Endothelial cell of umbilical vein (primary cell): ENCODE data around the gene DPY30. TPM values are rescaled to one million over a fixed set of nuclear protein-coding genes. Genes with fewer than 3 reads are reported as not detected.

Source experiments
- BruUV-seq: library from RNA; stranded (reverse); fragments of 400-500 nt; replicated peaks from 2 replicates; lab custom pipeline; 2021; lab: Mats Ljungman, UMichigan
- CTCF ChIA-PET: fragments of 300-600, 350-600 bp; sonication (Branson Sonifier 250); formaldehyde crosslinking; loops from one replicate; lab custom pipeline; 2021; ENCODE audit warnings: antibody characterized with exemption, inconsistent platforms; lab: Charles Lee
- POLR2A ChIA-PET: fragments of 300-600, 350-600 bp; sonication (Branson Sonifier 250); formaldehyde crosslinking; loops from one replicate; lab custom pipeline; 2021; ENCODE audit warnings: antibody characterized with exemption, inconsistent platforms; lab: Charles Lee
- DNase-seq: peaks from one replicate; pipeline ENCODE4 v3.0.0-alpha.2; 2011; ENCODE audit warnings: low read depth, low spot score
- FAIRE-seq: peaks from 2 replicates; lab custom pipeline; 2011; peaks lifted over from hg19 to GRCh38; lab: Jason Lieb, UNC
- H2AFZ ChIP-seq: 2 replicates; pipeline ENCODE4 v1.6.0; 2012; ENCODE audit warnings: low read depth, low read length, control low read depth, inconsistent platforms
- H3K27ac ChIP-seq: 2 replicates; pipeline ENCODE4 v1.5.1; 2011; ENCODE audit warnings: low read depth, mild to moderate bottlenecking, control low read depth, low read length, moderate library complexity; ENCODE audit not compliant: insufficient read depth
- H3K27me3 ChIP-seq, 2 experiments: 2 replicates each; pipeline versions ENCODE4 v1.6.0 to v1.6.1; 2011; ENCODE audit warnings: low read length in 2 of 2, mixed read lengths in 1 of 2; ENCODE audit not compliant: control insufficient read depth in 2 of 2, insufficient read depth in 2 of 2
- H3K36me3 ChIP-seq, 2 experiments: 2 replicates in 1 of 2; 3 replicates in 1 of 2; pipeline ENCODE4 v1.5.1; 2011; ENCODE audit warnings: low read length in 2 of 2, mild to moderate bottlenecking in 1 of 2, moderate library complexity in 1 of 2; ENCODE audit not compliant: control insufficient read depth in 2 of 2, insufficient read depth in 2 of 2; ENCODE audit errors: extremely low read depth in 1 of 2
- H3K4me1 ChIP-seq: 3 replicates; pipeline ENCODE4 v1.5.1; 2011; ENCODE audit warnings: mild to moderate bottlenecking, low read length; ENCODE audit not compliant: control insufficient read depth, insufficient read depth; ENCODE audit errors: extremely low read depth
- H3K4me2 ChIP-seq: 2 replicates; pipeline ENCODE4 v1.6.1; 2011; ENCODE audit warnings: low read length, control low read depth, mixed read lengths; ENCODE audit not compliant: insufficient read depth
- H3K4me3 ChIP-seq, 3 experiments: fragments of 200-600 bp in 1 of 3; sonication (generic), shearing (Covaris generic) in 1 of 3; replicated peaks in 1 of 3; 2 replicates each; pipeline ENCODE4 v1.5.1; 2011 to 2016; ENCODE audit warnings: control low read depth in 3 of 3, low read length in 3 of 3, mild to moderate bottlenecking in 2 of 3, inconsistent platforms in 1 of 3, low read depth in 1 of 3, moderate library complexity in 1 of 3; ENCODE audit not compliant: insufficient read depth in 1 of 3
- H3K79me2 ChIP-seq: 2 replicates; pipeline ENCODE4 v1.6.0; 2012; ENCODE audit warnings: low read length, inconsistent platforms; ENCODE audit not compliant: control insufficient read depth, insufficient read depth
- H3K9ac ChIP-seq: replicated peaks from 2 replicates; pipeline ENCODE3; 2011; ENCODE audit warnings: low read length, control low read depth; ENCODE audit not compliant: insufficient read depth; ENCODE audit errors: extremely low read depth
- H3K9me1 ChIP-seq: replicated peaks from 3 replicates; pipeline ENCODE4 v1.6.0; 2011; ENCODE audit warnings: mild to moderate bottlenecking, low read length; ENCODE audit not compliant: control insufficient read depth, insufficient read depth; ENCODE audit errors: extremely low read depth
- H3K9me3 ChIP-seq: replicated peaks from 2 replicates; pipeline ENCODE4 v1.5.1; 2012; ENCODE audit warnings: low read length, inconsistent platforms; ENCODE audit not compliant: control insufficient read depth, insufficient read depth
- H4K20me1 ChIP-seq: replicated peaks from 2 replicates; pipeline ENCODE3; 2011; ENCODE audit warnings: mild to moderate bottlenecking, low read length; ENCODE audit not compliant: control insufficient read depth, insufficient read depth; ENCODE audit errors: extremely low read depth
- CTCF ChIP-seq, 2 donors: IDR thresholded peaks; 1 replicate in 1 of 2; 2 replicates in 1 of 2; pipeline ENCODE4 v1.5.1; 2011; ENCODE audit warnings: low read length in 2 of 2, mild to moderate bottlenecking in 2 of 2, moderate library complexity in 2 of 2, control low read depth in 1 of 2, inconsistent platforms in 1 of 2, low read depth in 1 of 2; ENCODE audit not compliant: insufficient read depth in 1 of 2; ENCODE audit errors: extremely low read depth in 1 of 2
- EZH2 ChIP-seq: IDR thresholded peaks from 2 replicates; pipeline ENCODE4 v1.6.1; 2012; ENCODE audit warnings: borderline replicate concordance, low read depth, mild to moderate bottlenecking, moderate library complexity, low read length, inconsistent platforms; ENCODE audit not compliant: severe bottlenecking
- FOS ChIP-seq: IDR thresholded peaks from 2 replicates; pipeline ENCODE4 v1.6.1; 2011; ENCODE audit warnings: mild to moderate bottlenecking, low read length, moderate library complexity, borderline replicate concordance; ENCODE audit not compliant: insufficient read depth
- GATA2 ChIP-seq: IDR thresholded peaks from 2 replicates; pipeline ENCODE4 v1.7.0; 2011; ENCODE audit warnings: low read depth, mild to moderate bottlenecking, moderate library complexity, mixed read lengths, low read length; ENCODE audit not compliant: insufficient read length, insufficient read depth
- JUN ChIP-seq: IDR thresholded peaks from 2 replicates; pipeline ENCODE4 v1.6.1; 2011; ENCODE audit warnings: borderline replicate concordance, low read depth; ENCODE audit not compliant: insufficient read length, insufficient read depth
- MYC ChIP-seq: IDR thresholded peaks from one replicate; pipeline ENCODE4 v1.6.1; 2011; ENCODE audit warnings: mild to moderate bottlenecking, low read depth, low read length
- POLR2A ChIP-seq: IDR thresholded peaks from 2 replicates; pipeline ENCODE4 v1.6.1; 2012; ENCODE audit warnings: low read depth, mild to moderate bottlenecking, control low read depth, low read length
- POLR2AphosphoS5 ChIP-seq: IDR thresholded peaks from 2 replicates; pipeline ENCODE4 v1.6.1; 2012; ENCODE audit warnings: low read depth, mild to moderate bottlenecking, control low read depth, low read length, moderate library complexity; ENCODE audit not compliant: insufficient read depth
- dilution Hi-C: fragments of 300-500 bp; cut with MboI; formaldehyde crosslinking; loops from one replicate; pipeline ENCODE4 v1.15.0; 2019; ENCODE audit warnings: low sequenced_read_pairs; ENCODE audit not compliant: extremely low pct_ligation_motif_present
- intact Hi-C: fragments of 100-400 bp; cut with micrococcal nuclease; formaldehyde crosslinking; loops from one replicate; pipeline ENCODE4 v1.10.0; 2022
- polyA plus RNA-seq, 4 experiments: library from polyadenylated mRNA; depleted of rRNA in 3 of 4; stranded (reverse) in 3 of 4; unstranded in 1 of 4; fragments of >200 nt; gene quantifications; 2 replicates each; pipeline versions ENCODE4 v1.2.1 to v1.2.3, GENCODE V29; 2011 to 2012; ENCODE audit warnings: missing spikeins in 1 of 4
- total RNA-seq: library from RNA; stranded (reverse); gene quantifications from 2 replicates; pipeline ENCODE4 v1.2.3, GENCODE V29; 2021
- TF ChIP-seq, protein P1 (sequence below): IDR thresholded peaks from 2 replicates; pipeline ENCODE4 v1.6.1; 2011; ENCODE audit not compliant: insufficient read depth, insufficient read length

Gene DPY30
- total and polyA plus RNA-seq, 2 donors (not counting 3 experiments of a cell fraction or from before 2014, with no cell fraction given) = 78.4 to 83.4 TPM

GRCh38 chr2:31979018-31979417 lies 60.6 kb downstream of the DPY30 start:
- H4K20me1 ChIP-seq = peaks cover 10% of the 10 kb centered on the region

DNA sequence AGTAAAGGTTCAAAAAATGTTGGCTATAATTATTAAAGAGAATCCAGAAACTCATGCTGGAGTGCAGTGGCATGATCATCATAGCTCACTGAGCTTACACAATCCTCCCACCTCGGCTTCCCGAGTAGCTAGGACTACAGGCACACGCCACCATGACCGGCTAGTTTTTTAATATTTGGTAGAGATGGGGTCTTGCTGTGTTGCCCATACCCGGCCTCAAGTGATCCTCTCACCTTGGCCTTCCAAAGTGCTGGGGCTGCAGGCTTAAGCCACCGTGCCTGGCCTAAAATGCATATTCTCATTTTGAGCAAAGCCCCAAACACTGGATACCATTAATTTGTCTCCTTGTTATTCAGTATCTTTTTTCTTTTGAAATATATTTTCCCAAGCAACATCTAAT lies 61.2 kb downstream of the DPY30 start:
- no peak overlapping the region for H3K4me3 ChIP-seq
- H3K4me1 ChIP-seq = peaks cover 11% of the 10 kb centered on the region
- no peaks in the 10 kb centered on the region for H3K9me3 ChIP-seq
- no peak overlapping the region for H3K4me2 ChIP-seq
- H2AFZ ChIP-seq = no peak overlapping the region
- peaks cover 10% of the 10 kb centered on the region for H4K20me1 ChIP-seq
- BruUV-seq = no TSS peak
- ChIA-PET POLR2A (no interaction called here), CTCF (no interaction called here)
- no peak overlapping the region for H3K27ac ChIP-seq
- no peaks in the 10 kb centered on the region for H3K36me3 ChIP-seq
- intact Hi-C loops (no loop called here), dilution Hi-C loops (no loop called here)
- FAIRE-seq = no peak
- peaks cover 87% of the 10 kb centered on the region for H3K79me2 ChIP-seq
- TF ChIP-seq FOS (no peak), MYC (no peak), POLR2A (no peak), EZH2 (no peak), GATA2 (no peak), POLR2AphosphoS5 (no peak)
- TF ChIP-seq, protein P1, sequence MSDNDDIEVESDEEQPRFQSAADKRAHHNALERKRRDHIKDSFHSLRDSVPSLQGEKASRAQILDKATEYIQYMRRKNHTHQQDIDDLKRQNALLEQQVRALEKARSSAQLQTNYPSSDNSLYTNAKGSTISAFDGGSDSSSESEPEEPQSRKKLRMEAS = no peak
- no peak for DNase-seq
- H3K27me3 ChIP-seq = no peaks in the 10 kb centered on the region
- H3K9me1 ChIP-seq = no peaks in the 10 kb centered on the region
- H3K9ac ChIP-seq = no peak overlapping the region

More at GRCh38 chr2:31979018-31979417, 60.6 kb downstream of the DPY30 start:
- H3K27ac ChIP-seq = no peak overlapping the region
- peaks cover 86% of the 10 kb centered on the region for H3K79me2 ChIP-seq
- intact Hi-C loops (no loop called here), dilution Hi-C loops (no loop called here)
- H3K36me3 ChIP-seq = no peaks in the 10 kb centered on the region
- BruUV-seq = no TSS peak
- no peaks in the 10 kb centered on the region for H3K9me3 ChIP-seq
- POLR2A ChIA-PET = no interaction called here
- no peak overlapping the region for H2AFZ ChIP-seq
- no peak overlapping the region for H3K4me2 ChIP-seq
- no peaks in the 10 kb centered on the region for H3K27me3 ChIP-seq
- H3K9ac ChIP-seq = no peak overlapping the region
- TF ChIP-seq CTCF (IDR thresholded peaks at IDR 0.05; ENCODE audit: extremely low read depth in 1 of 2, insufficient read depth in 1 of 2, low read depth in 1 of 2, low read length in 2 of 2) (no peak), JUN (no peak), POLR2AphosphoS5 (no peak)
- H3K4me3 ChIP-seq = no peak overlapping the region
- FAIRE-seq = no peak
- H3K4me1 ChIP-seq = peaks cover 11% of the 10 kb centered on the region
- no peak for DNase-seq
- CTCF ChIA-PET = no interaction called here
- H3K9me1 ChIP-seq = no peaks in the 10 kb centered on the region
